Measurements from ENCODE around the gene CTAGE6. TPM values are rescaled to one million over a fixed set of nuclear protein-coding genes. Genes with fewer than 3 reads are reported as not detected.
"Not testable (repeated sequence)": the region's sequence is repeated elsewhere in the genome, so short reads cannot be mapped to it uniquely, and the experiment has no call there.

The CTAGE6 gene
- total RNA-seq, 1 donor from 2014 or later: 3.1 TPM

DNA sequence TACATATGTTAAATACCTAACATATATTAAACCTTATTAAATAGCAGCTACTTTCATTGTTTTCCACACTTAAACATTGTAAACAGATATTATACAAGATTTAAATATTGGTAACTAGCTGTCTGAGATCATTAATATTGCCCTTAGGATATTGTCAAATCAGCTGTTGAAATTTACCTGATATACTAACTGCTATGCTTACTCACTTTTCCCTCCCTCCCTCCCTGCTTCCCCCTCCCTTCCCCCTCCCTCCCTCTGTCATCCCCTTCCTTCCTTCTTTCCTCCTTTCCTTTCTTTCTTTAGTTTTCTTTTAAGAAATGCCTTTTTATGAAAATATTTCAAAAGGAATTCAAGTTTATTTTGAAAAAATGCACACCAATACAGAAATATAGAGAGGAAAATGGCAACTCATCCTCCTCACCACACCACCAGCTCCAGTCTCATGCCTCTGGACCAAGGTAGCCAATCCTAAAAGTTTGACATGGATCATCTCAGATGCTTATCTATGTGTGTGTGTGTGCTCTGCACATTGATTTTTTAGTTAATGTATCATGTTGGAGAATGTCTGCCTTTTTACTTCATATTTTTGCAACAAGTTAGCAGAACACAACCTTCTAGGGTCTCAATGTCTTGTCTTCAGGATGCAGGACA is 41.8 kb downstream of the CTAGE6 start:
- not testable (repeated sequence) for DNase-seq (ENCODE audit: low spot score)

DNA sequence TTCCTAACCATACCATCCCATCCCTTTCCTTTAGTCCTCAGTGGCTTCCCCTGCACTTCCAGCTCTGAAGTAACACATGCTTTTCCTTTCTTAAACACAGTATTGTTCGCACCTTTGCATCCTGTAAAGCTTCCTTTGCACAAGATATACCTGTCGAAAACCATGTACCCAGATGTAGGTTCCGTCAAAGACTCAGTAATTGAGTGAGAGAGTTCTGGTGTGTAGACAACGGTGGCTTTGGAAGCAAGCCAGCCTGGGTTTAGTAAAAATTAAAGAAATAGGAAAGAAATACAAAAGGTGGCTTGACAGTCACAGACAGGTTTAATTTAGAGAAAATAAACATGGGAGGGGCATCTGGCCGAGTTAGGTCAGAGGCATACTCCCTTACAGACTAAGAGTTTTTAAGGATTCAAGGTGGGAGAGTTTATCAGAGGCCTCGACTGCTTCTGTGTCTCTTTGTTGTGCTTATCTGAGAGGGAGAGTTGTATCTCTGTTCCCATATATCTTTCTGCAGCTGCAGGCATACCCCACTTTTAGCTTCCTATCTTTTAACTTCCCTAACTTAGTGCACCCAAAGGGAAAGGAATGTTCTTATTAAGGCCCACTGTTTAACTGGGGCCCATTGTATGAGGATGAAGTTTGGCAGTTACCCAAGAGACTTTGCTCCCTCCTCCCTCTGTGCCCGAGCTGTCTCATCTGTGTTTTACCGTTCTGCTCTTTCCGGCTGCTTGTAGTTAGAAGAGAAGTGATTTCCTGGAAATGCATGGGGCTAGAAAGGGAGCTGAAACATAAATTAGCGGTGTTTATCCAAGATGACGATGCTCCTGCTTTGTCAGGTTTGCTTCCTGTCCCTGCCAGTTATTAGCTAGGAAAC is 42.7 kb downstream of the CTAGE6 start:
- DNase-seq (ENCODE audit: low spot score): not testable (repeated sequence)

DNA sequence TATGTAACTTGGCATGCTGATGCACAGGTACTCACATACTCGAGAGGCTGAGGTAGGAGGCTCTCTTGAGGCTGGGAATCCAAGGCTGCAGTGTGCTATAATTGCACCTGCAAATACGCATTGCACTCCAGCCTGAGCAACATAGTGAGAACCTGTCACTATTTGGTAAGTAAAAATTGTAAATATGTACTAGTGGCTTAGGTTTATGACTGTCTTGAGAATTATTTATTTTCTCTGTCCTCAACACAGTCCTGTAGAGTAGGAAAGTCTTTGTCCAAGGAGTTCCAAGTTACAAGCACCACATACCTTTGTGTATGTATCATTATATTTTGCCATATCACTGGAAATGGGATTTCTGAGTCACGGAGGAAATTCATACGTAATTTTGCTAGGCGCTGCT is 45.1 kb downstream of the CTAGE6 start:
- not testable (repeated sequence) for DNase-seq (ENCODE audit: low spot score)

DNA sequence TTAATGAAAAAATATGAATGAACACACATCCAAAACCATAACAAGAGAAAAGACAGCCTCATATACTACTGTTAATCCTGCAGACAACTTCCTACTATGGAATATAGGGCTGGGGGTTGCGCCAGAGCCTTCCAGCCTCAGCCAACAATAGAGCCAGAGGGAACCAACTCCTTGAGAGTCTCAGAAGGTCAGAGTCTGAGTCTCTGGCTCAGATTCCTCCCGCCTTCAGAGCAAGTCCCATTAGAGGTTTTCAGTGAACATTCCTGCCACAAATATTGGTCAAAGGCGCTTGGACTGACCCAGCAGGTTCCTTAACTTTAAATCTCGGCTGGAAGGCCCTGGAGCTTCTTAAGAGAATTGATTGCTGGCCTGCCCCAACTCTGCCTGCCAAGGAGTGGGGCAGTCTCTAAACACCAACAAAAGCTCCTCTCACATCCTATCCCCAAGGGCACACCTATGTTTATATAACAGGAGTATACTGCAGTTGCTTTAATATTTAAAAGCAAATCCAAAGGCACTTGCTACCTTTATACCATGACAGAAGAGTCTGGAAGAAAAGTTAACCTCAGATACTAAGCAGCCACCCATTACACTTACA is 45.7 kb downstream of the CTAGE6 start:
- DNase-seq (ENCODE audit: low spot score): not testable (repeated sequence)

DNA sequence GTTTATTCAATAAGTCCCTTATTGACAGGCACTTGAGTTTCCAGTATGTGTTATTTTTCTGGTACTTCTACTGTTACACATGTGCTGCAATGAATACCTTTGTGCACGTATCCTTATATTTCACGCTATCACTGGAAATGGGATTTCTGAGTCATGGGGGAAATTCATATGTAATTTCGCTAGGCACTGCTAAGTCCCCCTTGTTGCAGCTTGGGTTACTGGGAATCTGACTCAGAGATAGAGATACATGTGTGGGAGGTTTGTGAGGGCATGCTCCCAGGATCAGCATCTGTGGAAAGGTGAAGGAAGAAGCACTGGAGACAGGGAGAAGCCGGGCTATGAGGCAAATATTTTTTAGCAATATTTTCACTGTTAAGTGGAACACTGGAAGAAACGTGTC is 47.6 kb downstream of the CTAGE6 start:
- not testable (repeated sequence) for DNase-seq (ENCODE audit: low spot score)

Other genes with a start within 250 kb of the CTAGE6 start
- gene CTAGE15, start 185.9 kb downstream of the CTAGE6 start, total RNA-seq: 2.9 TPM
- gene TCAF2, start 136.7 kb downstream of the CTAGE6 start, total RNA-seq: 14.3 TPM
- gene TCAF1, start 144.5 kb upstream of the CTAGE6 start, total RNA-seq: 40.6 TPM
- gene OR2F2, start 177.5 kb upstream of the CTAGE6 start, total RNA-seq: not detected
- gene OR2F1, start 197.1 kb upstream of the CTAGE6 start, total RNA-seq: not detected
- not detected for gene OR6B1, start 242.6 kb upstream of the CTAGE6 start, total RNA-seq